Fibroblast of lung (primary cell): Measurements from ENCODE around the gene PKIB. TPM values are rescaled to one million over a fixed set of nuclear protein-coding genes. Genes with fewer than 3 reads are reported as not detected.

Source experiments
- DNase-seq, 2 donors: peaks; one replicate each; pipeline versions ENCODE4 v3.0.0 to v3.0.0-alpha.2; 2010; ENCODE audit warnings: low read depth in 2 of 2
- H2AFZ ChIP-seq: 2 replicates; pipeline ENCODE4 v1.5.1; 2012; ENCODE audit warnings: low read length, control low read depth, inconsistent platforms
- H3K27ac ChIP-seq: 2 replicates; pipeline ENCODE4 v1.5.1; 2011; ENCODE audit warnings: low read length, control low read depth; ENCODE audit not compliant: insufficient read depth
- H3K27me3 ChIP-seq: 2 replicates; pipeline ENCODE4 v1.5.1; 2011; ENCODE audit warnings: mild to moderate bottlenecking, low read length; ENCODE audit not compliant: control insufficient read depth, insufficient read depth
- H3K36me3 ChIP-seq: 2 replicates; pipeline ENCODE4 v1.5.1; 2011; ENCODE audit warnings: low read length; ENCODE audit not compliant: control insufficient read depth, insufficient read depth
- H3K4me1 ChIP-seq: 2 replicates; pipeline ENCODE4 v1.5.1; 2011; ENCODE audit warnings: low read length; ENCODE audit not compliant: control insufficient read depth, insufficient read depth; ENCODE audit errors: extremely low read depth
- H3K4me2 ChIP-seq: 2 replicates; pipeline ENCODE4 v1.5.1; 2011; ENCODE audit warnings: low read length, control low read depth; ENCODE audit not compliant: insufficient read depth; ENCODE audit errors: extremely low read depth
- H3K4me3 ChIP-seq, 4 experiments: fragments of 200-600 bp in 1 of 4; sonication (generic) in 1 of 4; replicated peaks in 1 of 4; 2 replicates each; pipeline ENCODE4 v1.5.1; 2011 to 2016; ENCODE audit warnings: low read length in 4 of 4, low read depth in 3 of 4, mild to moderate bottlenecking in 3 of 4, control low read depth in 2 of 4, inconsistent platforms in 1 of 4, mixed read lengths in 1 of 4; ENCODE audit not compliant: insufficient read depth in 1 of 4; ENCODE audit errors: control extremely low read depth in 1 of 4
- H3K79me2 ChIP-seq: 2 replicates; pipeline ENCODE4 v1.5.1; 2012; ENCODE audit warnings: mild to moderate bottlenecking, low read length, inconsistent platforms; ENCODE audit not compliant: control insufficient read depth, insufficient read depth
- H3K9ac ChIP-seq: 2 replicates; pipeline ENCODE4 v1.5.1; 2011; ENCODE audit warnings: mild to moderate bottlenecking, low read length, control low read depth; ENCODE audit not compliant: insufficient read depth
- H3K9me3 ChIP-seq: 2 replicates; pipeline ENCODE4 v1.5.1; 2012; ENCODE audit warnings: low read depth, low read length; ENCODE audit not compliant: control insufficient read depth, insufficient read depth
- H4K20me1 ChIP-seq: 2 replicates; pipeline ENCODE4 v1.5.1; 2011; ENCODE audit warnings: low read length; ENCODE audit not compliant: control insufficient read depth, insufficient read depth; ENCODE audit errors: extremely low read depth
- CTCF ChIP-seq, 2 donors: IDR thresholded peaks in 1 of 2; conservative IDR thresholded peaks in 1 of 2; 1 replicate in 1 of 2; 2 replicates in 1 of 2; pipeline ENCODE4 v1.5.1; 2011 to 2012; ENCODE audit warnings: low read length in 2 of 2, control low read depth in 1 of 2, inconsistent platforms in 1 of 2, low read depth in 1 of 2, mild to moderate bottlenecking in 1 of 2
- EZH2 ChIP-seq: IDR thresholded peaks from 2 replicates; pipeline ENCODE4 v1.5.1; 2012; ENCODE audit warnings: low read length, control low read depth, mild to moderate bottlenecking; ENCODE audit errors: missing control alignments
- polyA plus RNA-seq, 2 donors: library from polyadenylated mRNA; depleted of rRNA in 1 of 2; stranded (reverse) in 1 of 2; unstranded in 1 of 2; fragments of >200 nt; gene quantifications; 2 replicates each; pipeline ENCODE4 v1.2.1, GENCODE V29; 2011 to 2012; ENCODE audit warnings: missing spikeins in 1 of 2
- total RNA-seq: library from RNA; depleted of rRNA; stranded (reverse); fragments of >200 nt; gene quantifications from 2 replicates; pipeline ENCODE4 v1.2.1, GENCODE V29; 2014

Gene PKIB
- total and polyA plus RNA-seq, 2 donors (not counting 1 experiment from before 2014, with no cell fraction given), result 1.3 to 4.4 TPM

- TF ChIP-seq CTCF (conservative IDR thresholded peaks at IDR 0.05 in 1 of 2, IDR thresholded peaks at IDR 0.05 in 1 of 2; ENCODE audit: low read depth in 1 of 2, low read length in 2 of 2) (no peak), EZH2 (no peak)
- DNase-seq, result no peak
Observed at GRCh38 chr6:122736163-122736562, 126.0 kb downstream of the PKIB start.

GRCh38 chr6:122736616-122737015 is 126.4 kb downstream of the PKIB start:
- Histone ChIP-seq H3K27me3 (no peaks in the 10 kb centered on the region), H3K9ac (no peak overlapping the region), H3K9me3 (no peaks in the 10 kb centered on the region), H4K20me1 (no peaks in the 10 kb centered on the region), H3K4me3 (no peak overlapping the region), H3K4me1 (no peaks in the 10 kb centered on the region), H3K36me3 (no peaks in the 10 kb centered on the region), H3K4me2 (no peak overlapping the region), H3K27ac (no peak overlapping the region), H2AFZ (no peak overlapping the region), H3K79me2 (no peaks in the 10 kb centered on the region)
- DNase-seq, result no peak
- no peak for TF ChIP-seq EZH2
- no peak for TF ChIP-seq CTCF (conservative IDR thresholded peaks at IDR 0.05 in 1 of 2, IDR thresholded peaks at IDR 0.05 in 1 of 2; ENCODE audit: low read depth in 1 of 2, low read length in 2 of 2)

More at GRCh38 chr6:122736163-122736562, 126.0 kb downstream of the PKIB start:
- no peak overlapping the region for H2AFZ ChIP-seq
- H3K9me3 ChIP-seq, result no peaks in the 10 kb centered on the region
- H3K4me2 ChIP-seq, result no peak overlapping the region
- no peaks in the 10 kb centered on the region for H3K4me1 ChIP-seq
- no peak overlapping the region for H3K27ac ChIP-seq
- no peaks in the 10 kb centered on the region for H4K20me1 ChIP-seq
- H3K4me3 ChIP-seq, result no peak overlapping the region
- H3K79me2 ChIP-seq, result no peaks in the 10 kb centered on the region
- H3K27me3 ChIP-seq, result no peaks in the 10 kb centered on the region
- no peaks in the 10 kb centered on the region for H3K36me3 ChIP-seq
- H3K9ac ChIP-seq, result no peak overlapping the region

GRCh38 chr6:122740091-122740490 is 129.9 kb downstream of the PKIB start:
- Histone ChIP-seq H3K79me2 (no peaks in the 10 kb centered on the region), H3K36me3 (no peaks in the 10 kb centered on the region), H4K20me1 (no peaks in the 10 kb centered on the region), H2AFZ (no peak overlapping the region), H3K4me2 (no peak overlapping the region), H3K9ac (no peak overlapping the region), H3K27ac (no peak overlapping the region), H3K4me3 (no peak overlapping the region), H3K27me3 (no peaks in the 10 kb centered on the region), H3K9me3 (no peaks in the 10 kb centered on the region), H3K4me1 (no peaks in the 10 kb centered on the region)
- DNase-seq, result no peak
- TF ChIP-seq EZH2, result no peak
- no peak for TF ChIP-seq CTCF (conservative IDR thresholded peaks at IDR 0.05 in 1 of 2, IDR thresholded peaks at IDR 0.05 in 1 of 2; ENCODE audit: low read depth in 1 of 2, low read length in 2 of 2)
